Inferior parietal cortex (tissue), 1 donor: ENCODE measurements around the gene WNT3A.
"Not testable (repeated sequence)": the region's sequence is repeated elsewhere in the genome, so short reads cannot be mapped to it uniquely, and the experiment has no call there.

Experiments
- DNase-seq: peaks from one replicate; pipeline ENCODE4 v3.0.0-alpha.2; 2016; ENCODE audit errors: extremely low spot score

WNT3A gene

GRCh38 chr1:228011721-228012311 lies 5.0 kb downstream of the WNT3A start:
- DNase-seq: no peak

- DNase-seq: no peak
Measured at GRCh38 chr1:228012555-228012954, 5.8 kb downstream of the WNT3A start.

- DNase-seq: no peak
Measured at GRCh38 chr1:228013131-228013934, 6.5 kb downstream of the WNT3A start.

GRCh38 chr1:228013935-228014930 lies 7.4 kb downstream of the WNT3A start:
- no peak for DNase-seq

GRCh38 chr1:228015276-228016180 lies 8.7 kb downstream of the WNT3A start:
- no peak for DNase-seq

GRCh38 chr1:228016181-228016510 lies 9.3 kb downstream of the WNT3A start:
- DNase-seq: no peak

- no peak for DNase-seq
Measured at GRCh38 chr1:228016653-228017355, 10.0 kb downstream of the WNT3A start.

- DNase-seq: no peak
Measured at GRCh38 chr1:228017356-228018124, 10.7 kb downstream of the WNT3A start.

GRCh38 chr1:228018125-228018398 lies 11.3 kb downstream of the WNT3A start:
- DNase-seq: no peak

- DNase-seq: no peak
Measured at GRCh38 chr1:228018961-228019721, 12.3 kb downstream of the WNT3A start.

GRCh38 chr1:228019722-228020083 lies 12.9 kb downstream of the WNT3A start:
- not testable (repeated sequence) for DNase-seq

GRCh38 chr1:228020686-228021354 lies 14.0 kb downstream of the WNT3A start:
- DNase-seq: no peak

- no peak for DNase-seq
Measured at GRCh38 chr1:228021355-228022030, 14.7 kb downstream of the WNT3A start.

- DNase-seq: no peak
Measured at GRCh38 chr1:228022571-228023293, 15.9 kb downstream of the WNT3A start.

GRCh38 chr1:228023294-228023639 lies 16.5 kb downstream of the WNT3A start:
- no peak for DNase-seq

GRCh38 chr1:228029281-228029680 lies 22.5 kb downstream of the WNT3A start:
- DNase-seq: no peak

- no peak for DNase-seq
Measured at GRCh38 chr1:228030451-228031201, 23.8 kb downstream of the WNT3A start.
